ENCODE results near the gene ONECUT3.

- no peak for TF ChIP-seq CTCF (IDR thresholded peaks at IDR 0.05)
- TF ChIP-seq POLR2A (IDR thresholded peaks at IDR 0.05) = no peak
Observed at GRCh38 chr19:1817553-1818179, 64.4 kb downstream of the ONECUT3 start.
